ENCODE measurements around the gene ATRIP.

Gene ATRIP

GRCh38 chr3:48402907-48403306 is 43.6 kb upstream of the ATRIP start:
- no peaks in the 10 kb centered on the region for H3K9me3 ChIP-seq (ENCODE audit: control insufficient read depth, insufficient read depth, low read length)
- H3K79me2 ChIP-seq (ENCODE audit: control insufficient read depth, low read length), result no peaks in the 10 kb centered on the region
- no peaks in the 10 kb centered on the region for H3K4me1 ChIP-seq (ENCODE audit: control insufficient read depth, low read length)
- H3K27ac ChIP-seq (ENCODE audit: low read depth, low read length), result no peak overlapping the region
- no peak overlapping the region for H3K4me2 ChIP-seq (ENCODE audit: low read length)
- no peaks in the 10 kb centered on the region for H3F3A ChIP-seq (ENCODE audit: control insufficient read depth, insufficient read depth)
- H3K27me3 ChIP-seq (ENCODE audit: control insufficient read depth, low read length), result no peaks in the 10 kb centered on the region
- TF ChIP-seq CTCF (IDR thresholded peaks at IDR 0.05; ENCODE audit: low read depth, low read length, poor library complexity, severe bottlenecking), result no peak
- no peak for TF ChIP-seq EZH2phosphoT487 (IDR thresholded peaks at IDR 0.05; ENCODE audit: borderline replicate concordance, low read length)
- H3K4me3 ChIP-seq (ENCODE audit: low read length), result no peak overlapping the region
- no peaks in the 10 kb centered on the region for H4K20me1 ChIP-seq (ENCODE audit: control insufficient read depth, insufficient read depth, low read depth, low read length)
- H3K9me2 ChIP-seq (replicated peaks; ENCODE audit: control insufficient read depth, low read length), result no peaks in the 10 kb centered on the region
- H3K36me3 ChIP-seq (ENCODE audit: control insufficient read depth, low read length), result no peaks in the 10 kb centered on the region

- H3K9me2 ChIP-seq (replicated peaks; ENCODE audit: control insufficient read depth, low read length), result no peaks in the 10 kb centered on the region
These were observed 42.8 kb upstream of the ATRIP start for GRCh38 chr3:48403533-48404439.

GRCh38 chr3:48404440-48405342 is 41.8 kb upstream of the ATRIP start:
- Histone ChIP-seq H4K20me1 (ENCODE audit: control insufficient read depth, insufficient read depth, low read depth, low read length) (no peaks in the 10 kb centered on the region), H3K27me3 (ENCODE audit: control insufficient read depth, low read length) (no peaks in the 10 kb centered on the region), H3K9me2 (replicated peaks; ENCODE audit: control insufficient read depth, low read length) (no peaks in the 10 kb centered on the region), H3K27ac (ENCODE audit: low read depth, low read length) (no peak overlapping the region), H3K9me3 (ENCODE audit: control insufficient read depth, insufficient read depth, low read length) (no peaks in the 10 kb centered on the region), H3K4me3 (ENCODE audit: low read length) (no peak overlapping the region), H3K79me2 (ENCODE audit: control insufficient read depth, low read length) (no peaks in the 10 kb centered on the region), H3K4me2 (ENCODE audit: low read length) (no peak overlapping the region), H3K4me1 (ENCODE audit: control insufficient read depth, low read length) (no peaks in the 10 kb centered on the region), H3K36me3 (ENCODE audit: control insufficient read depth, low read length) (no peaks in the 10 kb centered on the region), H3F3A (ENCODE audit: control insufficient read depth, insufficient read depth) (no peaks in the 10 kb centered on the region)
- TF ChIP-seq CTCF (IDR thresholded peaks at IDR 0.05; ENCODE audit: low read depth, low read length, poor library complexity, severe bottlenecking) (no peak), EZH2phosphoT487 (IDR thresholded peaks at IDR 0.05; ENCODE audit: borderline replicate concordance, low read length) (no peak)

More at GRCh38 chr3:48403533-48404439, 42.8 kb upstream of the ATRIP start:
- TF ChIP-seq EZH2phosphoT487 (IDR thresholded peaks at IDR 0.05; ENCODE audit: borderline replicate concordance, low read length) (no peak), CTCF (IDR thresholded peaks at IDR 0.05; ENCODE audit: low read depth, low read length, poor library complexity, severe bottlenecking) (no peak)
- Histone ChIP-seq H3F3A (ENCODE audit: control insufficient read depth, insufficient read depth) (no peaks in the 10 kb centered on the region), H3K9me3 (ENCODE audit: control insufficient read depth, insufficient read depth, low read length) (no peaks in the 10 kb centered on the region), H3K27me3 (ENCODE audit: control insufficient read depth, low read length) (no peaks in the 10 kb centered on the region), H3K79me2 (ENCODE audit: control insufficient read depth, low read length) (no peaks in the 10 kb centered on the region), H3K4me3 (ENCODE audit: low read length) (no peak overlapping the region), H3K27ac (ENCODE audit: low read depth, low read length) (no peak overlapping the region), H3K36me3 (ENCODE audit: control insufficient read depth, low read length) (no peaks in the 10 kb centered on the region), H3K4me1 (ENCODE audit: control insufficient read depth, low read length) (no peaks in the 10 kb centered on the region), H4K20me1 (ENCODE audit: control insufficient read depth, insufficient read depth, low read depth, low read length) (no peaks in the 10 kb centered on the region), H3K4me2 (ENCODE audit: low read length) (no peak overlapping the region)
